ENCODE measurements around the gene XRCC5.

The XRCC5 gene

GRCh38 chr2:216224388-216224787 lies 115.2 kb downstream of the XRCC5 start:
- no peak for DNase-seq (ENCODE audit: low read depth, low spot score)

GRCh38 chr2:216229277-216229914 lies 120.2 kb downstream of the XRCC5 start:
- DNase-seq (ENCODE audit: low read depth, low spot score), result no peak

- no peak for DNase-seq (ENCODE audit: low read depth, low spot score)
These were observed 122.7 kb downstream of the XRCC5 start for GRCh38 chr2:216231867-216232266.

GRCh38 chr2:216232721-216233120 lies 123.6 kb downstream of the XRCC5 start:
- DNase-seq (ENCODE audit: low read depth, low spot score), result no peak

- DNase-seq (ENCODE audit: low read depth, low spot score), result no peak
These were observed 124.3 kb downstream of the XRCC5 start for GRCh38 chr2:216233281-216233995.

GRCh38 chr2:216234106-216234505 lies 125.0 kb downstream of the XRCC5 start:
- DNase-seq (ENCODE audit: low read depth, low spot score), result no peak

- no peak for DNase-seq (ENCODE audit: low read depth, low spot score)
These were observed 126.3 kb downstream of the XRCC5 start for GRCh38 chr2:216235462-216235861.

GRCh38 chr2:216235896-216236295 lies 126.7 kb downstream of the XRCC5 start:
- DNase-seq (ENCODE audit: low read depth, low spot score), result no peak

- DNase-seq (ENCODE audit: low read depth, low spot score), result no peak
These were observed 127.3 kb downstream of the XRCC5 start for GRCh38 chr2:216236486-216236885.

GRCh38 chr2:216242365-216242764 lies 133.2 kb downstream of the XRCC5 start:
- no peak for DNase-seq (ENCODE audit: low read depth, low spot score)

- no peak for DNase-seq (ENCODE audit: low read depth, low spot score)
These were observed 133.9 kb downstream of the XRCC5 start for GRCh38 chr2:216243026-216243425.

GRCh38 chr2:216245391-216245975 lies 136.3 kb downstream of the XRCC5 start:
- DNase-seq (ENCODE audit: low read depth, low spot score), result no peak

- DNase-seq (ENCODE audit: low read depth, low spot score), result no peak
These were observed 137.6 kb downstream of the XRCC5 start for GRCh38 chr2:216246766-216247165.
